Left lung (tissue), 10 donors: ENCODE measurements around the gene AP5Z1. TPM values are rescaled to one million over a fixed set of nuclear protein-coding genes. Genes with fewer than 3 reads are reported as not detected.
"Not testable (repeated sequence)": the region's sequence is repeated elsewhere in the genome, so short reads cannot be mapped to it uniquely, and the experiment has no call there.

Experiments used
- ATAC-seq: fragments of 200-7000 bp; cut with Tn5 transposase; one replicate; pipeline ENCODE4 v1.9.1; 2020; ENCODE audit warnings: moderate library complexity
- DNase-seq, 4 donors: peaks; one replicate each; pipeline ENCODE4 v3.0.0-alpha.2; 2013 to 2020
- H3K27ac ChIP-seq, 2 donors: fragments of 200-600 bp; sonication (generic) in 1 of 2; one replicate each; pipeline versions ENCODE4 v1.5.0 to v1.8.0; 2020 to 2021
- H3K27me3 ChIP-seq, 2 donors: fragments of 200-600 bp; sonication (generic) in 1 of 2; one replicate each; pipeline versions ENCODE4 v1.5.0 to v1.8.0; 2020 to 2021
- H3K36me3 ChIP-seq, 2 donors: fragments of 200-600 bp; sonication (generic) in 1 of 2; one replicate each; pipeline versions ENCODE4 v1.5.0 to v1.8.0; 2020 to 2021
- H3K4me1 ChIP-seq, 2 donors: fragments of 200-600 bp; one replicate each; pipeline ENCODE4 v1.8.0; 2021
- H3K4me3 ChIP-seq, 2 donors: fragments of 200-600 bp; sonication (generic) in 1 of 2; one replicate each; pipeline versions ENCODE4 v1.5.0 to v1.8.0; 2020 to 2021; ENCODE audit warnings: mild to moderate bottlenecking in 1 of 2
- H3K9me3 ChIP-seq, 2 donors: fragments of 200-600 bp; sonication (generic) in 1 of 2; one replicate each; pipeline versions ENCODE4 v1.5.0 to v1.8.0; 2020 to 2021
- intact Hi-C, 2 donors: fragments of 100-400 bp; cut with DNase I; formaldehyde crosslinking; loops; one replicate each; pipeline versions ENCODE4 v1.11.2 to v1.14.2; 2022
- polyA plus RNA-seq, 6 donors: library from polyadenylated mRNA; unstranded; fragments of 120-200 nt; gene quantifications; one replicate each; pipeline ENCODE4 v1.2.1, GENCODE V29; 2013; ENCODE audit not compliant: insufficient read length in 6 of 6
- total RNA-seq, 2 donors: library from RNA; stranded (reverse); fragmentation: NEBNext Ultra II Directional; extraction: Animal tissue kit (Norgen Biotek cat#: 25700); gene quantifications; one replicate each; pipeline ENCODE4 v1.2.1, GENCODE V29; 2021
- TF ChIP-seq, protein P1 (sequence below), 2 donors: fragments of 200-600 bp; sonication (generic) in 1 of 2; IDR thresholded peaks; one replicate each; pipeline versions ENCODE4 v1.5.0 to v1.8.0; 2021; ENCODE audit warnings: antibody characterized with exemption in 2 of 2
- donor health status: DM: no; HTN: yes; CAD: no.
- donor health status: DM: no; HTN: no; CAD: no.

The AP5Z1 gene
- total and polyA plus RNA-seq, 8 donors: 16.9 to 49.5 (median 22.5) TPM

DNA sequence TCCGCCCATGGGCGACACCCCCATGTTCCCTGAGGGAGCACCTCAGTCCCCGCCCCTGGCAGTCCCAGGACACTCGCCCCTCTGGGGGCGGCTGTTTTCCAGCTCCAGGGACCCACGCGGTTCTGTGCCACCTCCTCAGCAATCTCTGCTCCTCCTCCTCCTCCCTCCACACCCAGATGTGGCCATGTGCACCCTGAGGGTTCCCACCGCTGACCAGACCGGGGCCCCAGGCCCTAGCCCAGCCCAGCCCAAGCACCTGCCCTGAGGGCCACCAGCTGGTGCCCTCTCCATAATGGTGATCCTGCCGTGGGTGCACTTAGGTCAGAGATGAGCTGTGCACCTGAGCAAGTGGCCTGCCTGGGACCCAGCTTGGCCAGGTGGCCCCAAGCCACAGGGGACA, 25.1 kb downstream of the AP5Z1 start:
- Histone ChIP-seq H3K4me3 (no peak overlapping the region), H3K36me3 (no peaks in the 10 kb centered on the region), H3K4me1 (peaks cover 0 to 9% of the 10 kb centered on the region in 2 donors), H3K9me3 (no peaks in the 10 kb centered on the region), H3K27me3 (no peaks in the 10 kb centered on the region), H3K27ac (no peak overlapping the region)
- intact Hi-C loops: no loop called here
- TF ChIP-seq, protein P1, sequence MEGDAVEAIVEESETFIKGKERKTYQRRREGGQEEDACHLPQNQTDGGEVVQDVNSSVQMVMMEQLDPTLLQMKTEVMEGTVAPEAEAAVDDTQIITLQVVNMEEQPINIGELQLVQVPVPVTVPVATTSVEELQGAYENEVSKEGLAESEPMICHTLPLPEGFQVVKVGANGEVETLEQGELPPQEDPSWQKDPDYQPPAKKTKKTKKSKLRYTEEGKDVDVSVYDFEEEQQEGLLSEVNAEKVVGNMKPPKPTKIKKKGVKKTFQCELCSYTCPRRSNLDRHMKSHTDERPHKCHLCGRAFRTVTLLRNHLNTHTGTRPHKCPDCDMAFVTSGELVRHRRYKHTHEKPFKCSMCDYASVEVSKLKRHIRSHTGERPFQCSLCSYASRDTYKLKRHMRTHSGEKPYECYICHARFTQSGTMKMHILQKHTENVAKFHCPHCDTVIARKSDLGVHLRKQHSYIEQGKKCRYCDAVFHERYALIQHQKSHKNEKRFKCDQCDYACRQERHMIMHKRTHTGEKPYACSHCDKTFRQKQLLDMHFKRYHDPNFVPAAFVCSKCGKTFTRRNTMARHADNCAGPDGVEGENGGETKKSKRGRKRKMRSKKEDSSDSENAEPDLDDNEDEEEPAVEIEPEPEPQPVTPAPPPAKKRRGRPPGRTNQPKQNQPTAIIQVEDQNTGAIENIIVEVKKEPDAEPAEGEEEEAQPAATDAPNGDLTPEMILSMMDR (IDR thresholded peaks at IDR 0.05): no peak
- DNase-seq (no peak), ATAC-seq (no peak)

DNA sequence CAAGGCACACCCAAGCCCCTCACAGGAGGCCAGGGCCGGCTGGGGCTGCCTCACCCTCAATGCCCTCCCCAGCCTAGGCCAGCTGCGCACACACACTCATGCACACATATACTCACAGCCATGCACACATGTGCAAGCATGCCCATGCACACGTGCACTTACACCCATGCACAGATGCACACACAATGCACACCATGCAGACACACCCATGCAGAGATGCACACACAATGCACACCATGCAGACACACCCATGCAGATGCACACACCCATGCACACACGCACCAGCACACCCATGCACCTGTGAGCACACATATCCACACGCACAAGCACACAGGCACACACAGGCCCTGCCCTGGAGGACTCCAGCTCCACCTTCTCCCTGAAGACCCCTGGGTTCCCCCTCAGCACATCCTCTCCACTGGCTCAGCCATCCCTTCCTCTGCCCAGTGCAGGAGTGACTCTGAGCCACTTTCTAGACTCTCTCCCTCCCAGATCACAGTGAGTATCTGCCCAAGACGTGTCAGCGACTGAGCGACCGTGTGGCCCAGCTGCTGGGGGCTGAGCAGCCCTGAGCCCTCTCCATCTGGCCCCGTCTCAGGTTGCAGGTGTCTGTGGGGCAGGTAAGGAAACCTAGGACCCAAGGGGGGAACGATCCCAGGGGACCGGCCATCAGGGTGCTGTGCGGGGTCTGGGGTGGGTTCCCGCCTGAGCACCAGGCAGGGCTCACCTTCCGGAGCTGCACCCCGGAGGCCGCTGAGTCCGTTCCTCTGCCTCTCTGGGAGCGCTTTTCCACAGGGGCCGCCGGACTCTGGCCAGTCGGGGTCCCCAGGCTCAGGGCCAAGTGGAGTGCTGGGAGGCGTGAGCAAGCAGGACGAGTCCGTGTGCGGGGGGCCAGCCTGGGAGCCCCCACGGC, 25.8 kb downstream of the AP5Z1 start:
- ATAC-seq (no peak), DNase-seq (peak in 1 of 4 donors; percentile 73)
- no peaks in the 10 kb centered on the region for H3K36me3 ChIP-seq
- H3K4me3 ChIP-seq: no peak overlapping the region
- no peaks in the 10 kb centered on the region for H3K9me3 ChIP-seq
- peaks cover 0 to 9% of the 10 kb centered on the region in 2 donors for H3K4me1 ChIP-seq
- no peaks in the 10 kb centered on the region for H3K27me3 ChIP-seq
- intact Hi-C loops: no loop called here
- no peak overlapping the region for H3K27ac ChIP-seq
- TF ChIP-seq, protein P1 (IDR thresholded peaks at IDR 0.05): no peak

DNA sequence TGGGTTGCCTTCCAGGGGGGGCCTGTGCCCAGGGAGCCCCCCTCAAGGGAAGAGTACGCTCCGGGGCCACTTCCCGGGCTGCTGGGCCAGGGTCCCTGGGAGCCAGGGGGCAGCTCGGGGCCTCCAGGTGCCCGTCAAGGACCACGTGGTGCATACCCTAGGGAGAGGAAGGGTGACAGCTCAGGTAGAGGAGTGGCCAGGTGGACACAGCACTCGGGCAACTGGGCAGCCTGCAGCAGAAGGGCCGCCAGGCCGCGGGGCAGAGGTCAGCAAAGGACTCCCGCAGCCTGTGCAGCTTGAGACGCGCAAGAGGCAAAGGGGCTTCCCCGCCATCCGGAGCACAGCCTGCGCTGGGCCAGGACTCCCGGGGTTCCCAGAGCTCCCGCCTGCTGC, 26.4 kb downstream of the AP5Z1 start:
- intact Hi-C loops: no loop called here
- DNase-seq (peak in 1 of 4 donors; percentile 74), ATAC-seq (no peak)
- Histone ChIP-seq H3K4me3 (no peak overlapping the region), H3K27me3 (peaks cover 0 to 6% of the 10 kb centered on the region in 2 donors), H3K4me1 (peaks cover 0 to 9% of the 10 kb centered on the region in 2 donors), H3K27ac (no peak overlapping the region), H3K9me3 (no peaks in the 10 kb centered on the region), H3K36me3 (no peaks in the 10 kb centered on the region)
- TF ChIP-seq, protein P1 (IDR thresholded peaks at IDR 0.05): no peak

DNA sequence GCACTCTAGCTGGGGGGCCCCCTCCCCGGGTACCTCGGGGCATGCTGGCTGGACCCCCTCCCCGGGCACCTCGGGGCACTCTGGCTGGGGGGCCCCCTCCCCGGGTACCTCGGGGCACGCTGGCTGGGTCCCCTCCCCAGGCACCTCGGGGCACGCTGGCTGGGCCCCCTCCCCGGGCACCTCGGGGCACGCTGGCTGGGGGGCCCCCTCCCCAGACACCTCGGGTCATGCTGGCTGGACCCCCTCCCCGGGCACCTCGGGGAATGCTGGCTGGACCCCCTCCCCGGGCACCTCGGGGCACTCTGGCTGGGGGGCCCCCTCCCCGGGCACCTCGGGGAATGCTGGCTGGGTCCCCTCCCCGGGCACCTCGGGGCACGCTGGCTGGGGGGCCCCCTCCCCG, 27.2 kb downstream of the AP5Z1 start:
- H3K36me3 ChIP-seq, intact Hi-C loops, H3K4me3 ChIP-seq, H3K27me3 ChIP-seq, H3K9me3 ChIP-seq, H3K4me1 ChIP-seq, DNase-seq, ATAC-seq, H3K27ac ChIP-seq: not testable (repeated sequence)

DNA sequence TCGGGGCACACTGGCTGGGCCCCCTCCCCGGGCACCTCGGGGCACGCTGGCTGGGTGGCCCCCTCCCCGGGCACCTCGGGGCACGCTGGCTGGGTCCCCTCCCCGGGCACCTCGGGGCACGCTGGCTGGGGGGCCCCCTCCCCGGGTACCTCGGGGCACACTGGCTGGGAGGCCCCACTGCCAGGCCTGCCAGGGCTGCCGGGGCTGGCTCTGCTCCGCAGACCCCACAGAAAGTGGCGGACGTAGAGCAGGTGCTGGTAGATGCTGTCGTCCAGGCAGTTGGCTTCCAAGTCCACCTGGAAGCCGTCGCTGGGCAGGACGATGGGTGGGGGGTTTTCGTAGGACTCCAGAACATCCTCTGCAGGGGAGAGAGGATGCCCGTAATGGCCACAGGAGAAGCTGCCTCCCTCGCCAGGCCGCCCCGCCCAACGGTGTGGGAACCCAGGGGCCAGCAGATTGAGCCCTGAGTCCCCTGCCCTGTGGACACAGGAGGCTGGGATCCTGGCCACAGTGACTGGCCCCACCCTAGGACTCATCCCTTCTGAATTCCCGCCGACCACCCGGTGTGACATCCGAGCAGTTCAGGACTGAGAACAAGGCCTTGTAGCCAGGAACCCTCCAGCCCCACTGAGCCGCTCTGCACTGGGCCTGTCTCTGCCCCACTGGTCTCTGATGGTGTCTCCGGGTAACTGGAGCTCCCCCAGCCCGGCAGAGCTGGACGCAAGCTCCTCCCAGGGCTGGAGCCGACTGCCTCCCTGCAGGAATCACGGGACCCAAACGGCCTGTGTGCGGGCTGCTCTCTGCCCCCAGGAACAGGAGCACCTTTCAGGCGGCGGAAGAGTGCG, 28.2 kb downstream of the AP5Z1 start:
- no peaks in the 10 kb centered on the region for H3K36me3 ChIP-seq
- no peak overlapping the region for H3K27ac ChIP-seq
- TF ChIP-seq, protein P1 (IDR thresholded peaks at IDR 0.05): no peak
- no peaks in the 10 kb centered on the region for H3K9me3 ChIP-seq
- no peak for ATAC-seq
- peaks cover 0 to 2% of the 10 kb centered on the region in 2 donors for H3K4me1 ChIP-seq
- H3K4me3 ChIP-seq: no peak overlapping the region
- peak in 1 of 4 donors; percentile 75 for DNase-seq
- H3K27me3 ChIP-seq: peaks cover 0 to 14% of the 10 kb centered on the region in 2 donors
- intact Hi-C loops: no loop called here
